Parathyroid adenoma (tissue), 2 donors: Measurements from ENCODE around the gene DCTD.

Experiments used
- H2AFZ ChIP-seq: fragments of 300-600 bp; sonication (generic); one replicate; pipeline ENCODE4 v1.7.0; 2017; ENCODE audit warnings: antibody characterized with exemption, mild to moderate bottlenecking
- H3K27ac ChIP-seq: fragments of 300-600 bp; sonication (generic); one replicate; pipeline ENCODE4 v1.7.0; 2017
- H3K27me3 ChIP-seq: fragments of 300-600 bp; sonication (generic); one replicate; pipeline ENCODE4 v1.7.0; 2017; ENCODE audit warnings: low read length; ENCODE audit not compliant: control insufficient read depth, insufficient read depth
- H3K36me3 ChIP-seq: fragments of 300-600 bp; sonication (generic); one replicate; pipeline ENCODE4 v1.7.0; 2017; ENCODE audit warnings: low read length; ENCODE audit not compliant: control insufficient read depth, insufficient read depth
- H3K4me1 ChIP-seq: fragments of 300-600 bp; sonication (generic); one replicate; pipeline ENCODE4 v1.7.0; 2017; ENCODE audit warnings: control low read depth
- H3K4me2 ChIP-seq: fragments of 300-600 bp; sonication (generic); one replicate; pipeline ENCODE4 v1.7.0; 2017; ENCODE audit warnings: low read length
- H3K4me3 ChIP-seq: fragments of 300-600 bp; sonication (generic); one replicate; pipeline ENCODE4 v1.7.0; 2017; ENCODE audit warnings: low read depth, low read length
- H3K79me2 ChIP-seq: fragments of 300-600 bp; sonication (generic); one replicate; pipeline ENCODE4 v1.7.0; 2017; ENCODE audit warnings: control low read depth
- H3K9ac ChIP-seq: fragments of 300-600 bp; sonication (generic); one replicate; pipeline ENCODE4 v1.7.0; 2017; ENCODE audit warnings: mild to moderate bottlenecking
- H3K9me3 ChIP-seq: fragments of 300-600 bp; sonication (generic); one replicate; pipeline ENCODE4 v1.7.0; 2017; ENCODE audit warnings: low read length; ENCODE audit not compliant: control insufficient read depth
- CTCF ChIP-seq: fragments of 300-600 bp; sonication (generic); IDR thresholded peaks from one replicate; pipeline ENCODE4 v1.7.0; 2017; ENCODE audit warnings: antibody characterized with exemption, mild to moderate bottlenecking
- donor health status: primary hyperparathyroidism.

DCTD gene

DNA sequence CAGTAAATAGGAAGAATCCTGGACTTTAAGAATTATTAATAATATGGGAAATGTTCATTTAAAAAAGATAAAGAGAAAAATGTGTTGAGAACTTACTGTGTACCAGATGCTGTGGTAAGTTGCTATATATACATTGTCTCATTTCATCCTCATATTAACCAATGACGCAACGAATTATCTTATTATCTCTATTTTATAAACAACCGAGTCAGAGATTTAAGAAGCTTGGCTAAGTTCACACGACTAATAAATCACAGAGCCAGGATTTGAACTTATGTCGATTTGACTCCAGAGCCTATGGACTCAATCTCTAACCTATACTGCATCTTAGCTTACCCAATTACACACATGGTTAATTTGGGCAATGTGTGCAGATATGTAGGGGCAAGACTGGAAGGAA lies 15.5 kb upstream of the DCTD start:
- H2AFZ ChIP-seq: no peak overlapping the region
- H3K9ac ChIP-seq: no peak overlapping the region
- no peak overlapping the region for H3K27ac ChIP-seq
- H3K36me3 ChIP-seq: no peaks in the 10 kb centered on the region
- no peaks in the 10 kb centered on the region for H3K27me3 ChIP-seq
- no peaks in the 10 kb centered on the region for H3K4me1 ChIP-seq
- H3K79me2 ChIP-seq: no peaks in the 10 kb centered on the region
- H3K9me3 ChIP-seq: no peaks in the 10 kb centered on the region
- H3K4me2 ChIP-seq: no peak overlapping the region
- no peak for TF ChIP-seq CTCF
- no peak overlapping the region for H3K4me3 ChIP-seq

DNA sequence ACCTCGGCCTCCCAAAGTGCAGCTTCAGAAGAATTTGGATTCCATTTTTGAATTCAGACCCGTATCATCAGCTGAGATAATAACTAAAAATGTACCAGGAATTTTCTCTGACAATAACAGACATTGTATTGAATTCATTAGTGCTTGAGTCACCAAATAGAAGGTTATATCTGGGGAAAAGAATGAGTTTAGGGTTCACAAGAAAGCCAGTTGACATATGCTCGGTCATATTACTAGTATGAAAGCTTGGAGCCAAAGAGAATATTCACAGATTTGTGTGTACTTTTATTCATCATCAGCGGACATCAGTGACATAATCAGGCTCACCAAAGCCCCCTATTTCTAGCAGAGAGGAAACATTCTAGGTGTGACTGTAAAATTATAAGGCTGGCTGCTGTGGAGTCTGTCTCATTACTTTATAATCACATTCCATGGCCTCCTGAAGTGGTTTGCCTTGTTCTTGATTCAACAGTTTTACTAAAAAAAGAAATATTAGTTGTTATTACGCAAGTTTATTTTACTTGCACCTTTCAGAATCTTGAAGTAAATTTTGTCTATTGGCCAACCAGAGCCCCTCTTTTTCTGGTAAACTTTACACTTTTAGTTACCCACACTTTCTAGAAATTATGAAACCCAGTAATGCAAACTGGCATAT lies 14.6 kb upstream of the DCTD start:
- Histone ChIP-seq H3K4me2 (no peak overlapping the region), H3K27ac (no peak overlapping the region)
- no peak for TF ChIP-seq CTCF

DNA sequence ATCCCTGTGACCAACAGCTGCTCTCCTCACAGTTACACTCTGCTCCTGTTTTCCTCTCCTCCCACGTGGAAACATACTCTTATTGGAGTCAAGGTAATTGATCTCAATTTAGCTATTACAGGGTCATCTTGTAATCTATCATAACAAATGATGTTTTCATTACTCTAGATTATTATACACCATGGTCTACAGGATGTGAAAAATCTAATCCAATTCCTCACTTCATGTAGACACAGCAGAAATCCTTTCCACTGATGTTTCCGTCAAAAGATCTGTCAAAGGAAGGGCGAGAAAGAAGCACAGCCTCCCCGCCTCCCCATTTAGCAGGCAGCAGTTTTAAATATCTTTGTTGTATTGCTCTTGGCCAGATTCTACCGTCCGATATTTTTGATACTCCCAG lies 13.7 kb upstream of the DCTD start:
- Histone ChIP-seq H3K27me3 (no peaks in the 10 kb centered on the region), H3K36me3 (no peaks in the 10 kb centered on the region), H2AFZ (no peak overlapping the region), H3K4me2 (no peak overlapping the region), H3K27ac (no peak overlapping the region), H3K4me1 (no peaks in the 10 kb centered on the region), H3K4me3 (no peak overlapping the region), H3K79me2 (no peaks in the 10 kb centered on the region), H3K9ac (no peak overlapping the region), H3K9me3 (no peaks in the 10 kb centered on the region)
- TF ChIP-seq CTCF: no peak

More for the DNA sequence above, 14.6 kb upstream of the DCTD start:
- Histone ChIP-seq H3K4me3 (no peak overlapping the region), H2AFZ (no peak overlapping the region), H3K9me3 (no peaks in the 10 kb centered on the region), H3K4me1 (no peaks in the 10 kb centered on the region), H3K36me3 (no peaks in the 10 kb centered on the region), H3K27me3 (no peaks in the 10 kb centered on the region), H3K9ac (no peak overlapping the region), H3K79me2 (no peaks in the 10 kb centered on the region)

DNA sequence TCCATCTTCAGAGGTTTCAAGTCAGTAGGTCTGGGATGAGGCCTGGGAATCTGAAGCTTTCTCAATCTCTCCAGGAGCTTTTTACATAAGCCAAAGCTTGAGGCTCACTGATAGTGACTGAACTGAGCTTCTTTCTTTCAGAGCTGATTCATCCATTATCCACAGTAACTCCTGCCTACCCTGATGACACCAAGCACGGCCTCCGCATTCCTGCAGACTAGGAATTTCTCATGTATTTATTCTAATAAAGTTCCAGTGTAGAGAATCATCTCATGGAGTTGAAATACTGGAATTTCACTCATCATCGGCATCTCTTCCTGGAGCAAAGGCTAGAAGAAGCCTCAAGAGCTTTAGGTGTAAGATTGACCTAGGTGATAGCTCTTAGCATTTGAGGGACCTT lies 12.1 kb upstream of the DCTD start:
- no peak for TF ChIP-seq CTCF
- no peaks in the 10 kb centered on the region for H3K4me1 ChIP-seq
- no peaks in the 10 kb centered on the region for H3K9me3 ChIP-seq
- no peak overlapping the region for H3K4me2 ChIP-seq
- H2AFZ ChIP-seq: no peak overlapping the region
- H3K4me3 ChIP-seq: no peak overlapping the region
- H3K79me2 ChIP-seq: no peaks in the 10 kb centered on the region
- H3K27me3 ChIP-seq: no peaks in the 10 kb centered on the region
- H3K27ac ChIP-seq: no peak overlapping the region
- no peaks in the 10 kb centered on the region for H3K36me3 ChIP-seq
- no peak overlapping the region for H3K9ac ChIP-seq

DNA sequence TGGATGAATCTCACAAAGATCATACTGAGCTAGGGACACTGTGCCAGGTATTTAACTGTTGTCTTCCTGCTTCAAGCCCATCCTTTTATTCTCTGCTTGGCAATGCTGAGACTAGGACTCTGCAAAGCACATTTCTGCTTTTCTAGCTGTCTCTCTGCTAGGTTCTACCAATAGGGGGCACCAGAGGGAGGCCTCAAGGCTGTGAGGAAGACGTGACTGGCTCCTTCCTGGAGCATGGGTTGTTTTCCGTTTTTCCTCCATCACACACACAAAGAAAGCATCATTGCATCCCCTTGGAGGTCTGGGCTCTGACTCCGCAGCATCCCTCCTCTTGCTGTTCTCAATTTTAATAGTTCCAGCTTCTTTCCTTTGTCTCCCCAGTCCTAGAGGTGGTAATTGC lies 10.9 kb upstream of the DCTD start:
- no peaks in the 10 kb centered on the region for H3K79me2 ChIP-seq
- H3K4me2 ChIP-seq: no peak overlapping the region
- no peak overlapping the region for H2AFZ ChIP-seq
- H3K27me3 ChIP-seq: no peaks in the 10 kb centered on the region
- H3K9me3 ChIP-seq: no peaks in the 10 kb centered on the region
- H3K27ac ChIP-seq: no peak overlapping the region
- TF ChIP-seq CTCF: no peak
- H3K9ac ChIP-seq: no peak overlapping the region
- no peaks in the 10 kb centered on the region for H3K4me1 ChIP-seq
- no peaks in the 10 kb centered on the region for H3K36me3 ChIP-seq
- H3K4me3 ChIP-seq: no peak overlapping the region
